Activated naive CD8-positive, alpha-beta T cell (primary cell): ENCODE measurements around the gene HOXB7.
A peak's percentile ranks its signal among the peaks of the same experiment; 100 is the strongest.

Experiments
- H3K27ac Mint-ChIP-seq: one replicate; pipeline ENCODE4 v1.8.0; 2021; ENCODE audit warnings: mixed read lengths
- H3K27me3 Mint-ChIP-seq: one replicate; pipeline ENCODE4 v1.8.0; 2021; ENCODE audit warnings: mixed read lengths
- H3K36me3 Mint-ChIP-seq: one replicate; pipeline ENCODE4 v1.8.0; 2021; ENCODE audit warnings: mixed read lengths
- H3K4me1 Mint-ChIP-seq: one replicate; pipeline ENCODE4 v1.8.0; 2021; ENCODE audit warnings: low read depth, mixed read lengths
- H3K4me3 Mint-ChIP-seq: one replicate; pipeline ENCODE4 v1.8.0; 2021; ENCODE audit warnings: mild to moderate bottlenecking, mixed read lengths
- H3K9me3 Mint-ChIP-seq: one replicate; pipeline ENCODE4 v1.8.0; 2021; ENCODE audit warnings: low read depth, mixed read lengths

HOXB7 gene

GRCh38 chr17:48621410-48622392, 10.9 kb upstream of the HOXB7 start:
- Mint-ChIP-seq H3K27me3 (peaks cover 49% of the 10 kb centered on the region), H3K36me3 (no peaks in the 10 kb centered on the region), H3K4me3 (no peak overlapping the region), H3K4me1 (peaks cover 24% of the 10 kb centered on the region), H3K27ac (no peak overlapping the region), H3K9me3 (no peaks in the 10 kb centered on the region)

GRCh38 chr17:48620461-48621139, 9.8 kb upstream of the HOXB7 start:
- no peak overlapping the region for H3K27ac Mint-ChIP-seq
- peaks cover 24% of the 10 kb centered on the region for H3K4me1 Mint-ChIP-seq
- H3K36me3 Mint-ChIP-seq = no peaks in the 10 kb centered on the region
- H3K9me3 Mint-ChIP-seq = no peaks in the 10 kb centered on the region
- H3K4me3 Mint-ChIP-seq = no peak overlapping the region
- peaks cover 56% of the 10 kb centered on the region for H3K27me3 Mint-ChIP-seq

GRCh38 chr17:48619826-48620449, 9.1 kb upstream of the HOXB7 start:
- Mint-ChIP-seq H3K9me3 (no peaks in the 10 kb centered on the region), H3K27ac (no peak overlapping the region), H3K4me1 (peaks cover 27% of the 10 kb centered on the region), H3K36me3 (no peaks in the 10 kb centered on the region), H3K4me3 (peak overlapping the region; percentile 43), H3K27me3 (peaks cover 62% of the 10 kb centered on the region)

GRCh38 chr17:48618256-48618896, 7.6 kb upstream of the HOXB7 start:
- Mint-ChIP-seq H3K27ac (no peak overlapping the region), H3K36me3 (no peaks in the 10 kb centered on the region), H3K4me1 (peaks cover 36% of the 10 kb centered on the region), H3K4me3 (peak overlapping the region; percentile 68), H3K9me3 (no peaks in the 10 kb centered on the region), H3K27me3 (peaks cover 59% of the 10 kb centered on the region)

- peaks cover 40% of the 10 kb centered on the region for H3K4me1 Mint-ChIP-seq
- peaks cover 55% of the 10 kb centered on the region for H3K27me3 Mint-ChIP-seq
- H3K9me3 Mint-ChIP-seq = no peaks in the 10 kb centered on the region
- H3K36me3 Mint-ChIP-seq = no peaks in the 10 kb centered on the region
- H3K4me3 Mint-ChIP-seq = no peak overlapping the region
- peak overlapping the region; percentile 66 for H3K27ac Mint-ChIP-seq
These were observed 6.8 kb upstream of the HOXB7 start for GRCh38 chr17:48617471-48618255.

- Mint-ChIP-seq H3K4me1 (peaks cover 45% of the 10 kb centered on the region), H3K27me3 (peaks cover 51% of the 10 kb centered on the region), H3K9me3 (no peaks in the 10 kb centered on the region), H3K4me3 (no peak overlapping the region), H3K36me3 (no peaks in the 10 kb centered on the region), H3K27ac (peak overlapping the region; percentile 66)
These were observed 6.1 kb upstream of the HOXB7 start for GRCh38 chr17:48616717-48617470.

- no peak overlapping the region for H3K4me3 Mint-ChIP-seq
- H3K27me3 Mint-ChIP-seq = peaks cover 49% of the 10 kb centered on the region
- H3K36me3 Mint-ChIP-seq = no peaks in the 10 kb centered on the region
- H3K4me1 Mint-ChIP-seq = peaks cover 51% of the 10 kb centered on the region
- H3K9me3 Mint-ChIP-seq = no peaks in the 10 kb centered on the region
- no peak overlapping the region for H3K27ac Mint-ChIP-seq
These were observed 5.3 kb upstream of the HOXB7 start for GRCh38 chr17:48615963-48616716.

GRCh38 chr17:48615047-48615962, 4.5 kb upstream of the HOXB7 start, which contains the start of gene HOXB8:
TSS of gene HOXB8 (minus strand) at chr17:48615292. CDS start at chr17:48614704, 588 bp downstream.
- Mint-ChIP-seq H3K4me3 (peak within 1 kb of the TSS; percentile 35), H3K27ac (no peak within 1 kb of the TSS), H3K27me3 (peaks cover 49% of the 10 kb centered on the region), H3K9me3 (no peaks in the 10 kb centered on the region), H3K4me1 (peaks cover 55% of the 10 kb centered on the region), H3K36me3 (no peaks in the 10 kb centered on the region)

GRCh38 chr17:48613862-48614694, 3.3 kb upstream of the HOXB7 start:
- Mint-ChIP-seq H3K4me3 (peak overlapping the region; percentile 72), H3K9me3 (no peaks in the 10 kb centered on the region)

GRCh38 chr17:48612854-48613691, 2.3 kb upstream of the HOXB7 start:
- H3K27ac Mint-ChIP-seq = no peak overlapping the region
- H3K4me1 Mint-ChIP-seq = peaks cover 42% of the 10 kb centered on the region

More at GRCh38 chr17:48613862-48614694, 3.3 kb upstream of the HOXB7 start:
- H3K4me1 Mint-ChIP-seq = peaks cover 51% of the 10 kb centered on the region
- no peak overlapping the region for H3K27ac Mint-ChIP-seq
- no peaks in the 10 kb centered on the region for H3K36me3 Mint-ChIP-seq
- peaks cover 46% of the 10 kb centered on the region for H3K27me3 Mint-ChIP-seq

GRCh38 chr17:48612456-48612853, 1.6 kb upstream of the HOXB7 start:
- peak overlapping the region; percentile 81 for H3K4me3 Mint-ChIP-seq
- H3K27ac Mint-ChIP-seq = no peak overlapping the region
- H3K4me1 Mint-ChIP-seq = peaks cover 42% of the 10 kb centered on the region
- H3K36me3 Mint-ChIP-seq = no peaks in the 10 kb centered on the region
- peaks cover 46% of the 10 kb centered on the region for H3K27me3 Mint-ChIP-seq
- no peaks in the 10 kb centered on the region for H3K9me3 Mint-ChIP-seq

More at GRCh38 chr17:48612854-48613691, 2.3 kb upstream of the HOXB7 start:
- Mint-ChIP-seq H3K9me3 (no peaks in the 10 kb centered on the region), H3K4me3 (peak overlapping the region; percentile 87), H3K36me3 (no peaks in the 10 kb centered on the region), H3K27me3 (peaks cover 44% of the 10 kb centered on the region)
